DMS 273 treated with DMSO at 0.1 percent for 48 hours (cell line): Measurements from ENCODE around the gene CCNY.
"Not testable (repeated sequence)": the region's sequence is repeated elsewhere in the genome, so short reads cannot be mapped to it uniquely, and the experiment has no call there.

Experiments used
- DNase-seq: peaks from one replicate; lab custom pipeline; 2025; lab: John Stamatoyannopoulos, UW

CCNY gene

DNA sequence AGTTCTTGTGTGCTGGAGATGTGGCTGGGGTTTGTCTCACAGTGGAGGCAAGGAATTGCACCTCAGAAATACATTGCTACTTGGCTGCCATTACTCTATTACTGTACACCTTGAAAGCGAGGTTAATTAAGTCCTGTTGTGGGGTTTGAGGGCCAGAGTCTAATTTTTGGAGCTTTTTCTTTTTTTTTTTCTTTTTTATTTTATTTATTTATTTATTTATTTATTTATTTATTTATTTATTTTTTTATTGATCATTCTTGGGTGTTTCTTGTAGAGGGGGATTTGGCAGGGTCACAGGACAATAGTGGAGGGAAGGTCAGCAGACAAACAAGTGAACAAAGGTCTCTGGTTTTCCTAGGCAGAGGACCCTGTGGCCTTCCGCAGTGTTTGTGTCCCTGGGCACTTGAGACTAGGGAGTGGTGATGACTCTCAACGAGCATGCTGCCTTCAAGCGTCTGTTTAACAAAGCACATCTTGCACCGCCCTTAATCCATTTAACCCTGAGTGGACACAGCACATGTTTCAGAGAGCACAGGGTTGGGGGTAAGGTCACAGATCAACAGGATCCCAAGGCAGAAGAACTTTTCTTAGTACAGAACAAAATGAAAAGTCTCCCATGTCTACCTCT, 69.8 kb downstream of the CCNY start:
- DNase-seq = not testable (repeated sequence)

DNA sequence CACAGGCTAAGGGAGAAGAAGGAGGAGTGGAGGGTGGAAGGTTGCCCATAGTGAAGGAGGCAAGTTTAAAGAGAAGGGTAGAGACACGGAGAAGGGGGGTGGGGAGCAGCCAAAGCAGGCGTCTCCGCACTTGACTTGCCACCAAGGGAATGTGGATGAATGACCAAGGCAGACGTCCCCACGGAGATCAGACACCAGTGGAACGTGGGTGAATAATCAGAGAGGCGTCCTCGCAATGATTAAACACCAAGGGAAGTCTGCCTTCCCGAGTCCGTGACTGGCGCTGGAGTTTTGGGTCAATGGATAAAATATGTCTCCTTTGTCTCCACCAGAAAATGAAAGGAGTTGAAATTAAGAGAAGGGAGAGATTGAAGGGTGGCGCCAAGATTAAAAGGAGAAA, 71.4 kb downstream of the CCNY start:
- DNase-seq = not testable (repeated sequence)

- peak; percentile 92 for DNase-seq
Measured at GRCh38 chr10:35409094-35409582, 72.8 kb downstream of the CCNY start.

DNA sequence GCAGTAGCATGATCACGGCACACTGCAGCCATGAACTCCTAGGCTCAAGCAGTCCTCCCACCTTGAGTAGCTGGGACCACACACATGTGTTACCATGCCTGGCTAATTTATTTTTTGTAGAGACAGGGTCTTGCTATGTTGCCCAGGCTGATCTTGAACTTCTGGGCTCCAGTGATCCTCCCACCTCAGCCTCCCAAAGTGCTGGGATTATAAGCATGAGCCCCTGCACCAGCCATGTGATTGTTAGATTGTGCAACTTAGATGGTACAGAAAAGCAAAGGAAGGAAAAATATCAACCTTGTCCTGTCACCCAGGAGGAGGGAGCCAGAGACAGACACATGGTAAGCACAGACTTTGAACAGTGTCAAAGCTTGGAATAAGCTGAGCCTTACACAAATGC, 73.5 kb downstream of the CCNY start:
- no peak for DNase-seq

GRCh38 chr10:35412003-35412723, 75.9 kb downstream of the CCNY start:
- DNase-seq = no peak

DNA sequence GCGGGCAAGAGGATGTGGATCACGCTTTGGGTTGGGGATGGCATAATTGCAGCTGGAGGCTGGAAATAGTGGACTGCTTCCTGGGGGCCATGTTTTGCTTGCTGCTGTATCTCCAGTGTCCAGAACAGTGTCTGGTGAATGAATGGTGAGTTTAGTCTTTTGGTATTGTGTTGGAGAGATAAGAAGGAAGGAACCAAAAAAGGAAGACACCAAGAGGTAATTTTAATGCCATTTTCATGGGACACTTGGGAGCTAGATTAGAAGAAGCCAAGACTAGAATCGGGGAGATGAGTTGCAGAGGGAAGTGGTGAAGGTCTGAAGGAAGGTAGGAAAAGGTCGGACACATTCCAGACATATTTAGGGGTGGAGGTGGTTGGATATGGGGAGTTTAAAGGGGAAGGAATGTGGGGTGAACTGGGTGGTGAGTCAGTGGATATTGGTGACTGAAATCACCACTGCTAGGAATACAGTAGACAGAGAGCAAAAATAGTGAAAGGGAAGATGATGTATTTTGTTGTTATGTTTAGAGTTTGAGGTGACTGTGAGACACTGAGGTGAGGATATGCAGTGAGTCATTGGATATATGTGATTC, 76.7 kb downstream of the CCNY start:
- DNase-seq = no peak

DNA sequence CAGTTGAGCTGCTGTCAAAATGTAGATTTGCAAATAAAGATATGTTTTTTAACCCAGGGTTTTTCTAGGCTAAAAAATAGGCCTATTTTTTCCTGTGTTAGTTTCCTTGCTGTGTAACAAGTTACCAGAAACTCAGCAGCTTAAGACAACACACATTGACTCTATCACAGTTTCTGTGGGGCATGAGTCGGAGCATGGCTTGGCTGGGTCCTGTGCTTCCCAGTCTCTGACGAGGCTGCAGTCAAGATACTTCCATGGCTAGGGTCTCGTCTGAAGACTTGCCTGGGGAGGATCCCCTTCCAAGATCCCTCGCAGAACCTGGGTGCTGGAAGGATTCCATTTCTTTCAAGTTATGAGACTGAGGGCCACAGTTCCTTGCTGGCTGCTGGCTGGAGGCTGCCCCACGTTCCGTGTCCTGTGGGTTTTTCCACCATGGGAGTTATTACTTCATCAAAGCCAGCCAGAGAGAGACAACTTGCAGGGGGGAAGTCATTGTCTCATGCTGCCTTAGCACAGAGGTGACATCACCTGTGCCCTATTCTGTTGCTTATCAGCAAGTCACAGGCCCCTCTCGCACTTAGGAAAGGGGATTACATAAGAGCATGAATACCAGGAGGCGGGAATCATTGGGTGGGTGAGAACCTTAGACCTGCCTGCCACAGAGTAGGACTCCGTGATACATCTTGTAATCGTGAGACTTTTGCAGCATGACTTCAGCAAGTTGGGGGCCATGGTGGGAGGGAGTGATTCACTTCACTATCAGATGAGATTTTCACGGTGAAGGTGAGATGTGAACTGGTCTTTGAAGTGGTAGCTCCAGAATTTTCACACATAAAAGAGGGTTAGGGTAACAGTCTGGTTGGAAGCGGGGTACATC, 77.9 kb downstream of the CCNY start:
- no peak for DNase-seq

DNA sequence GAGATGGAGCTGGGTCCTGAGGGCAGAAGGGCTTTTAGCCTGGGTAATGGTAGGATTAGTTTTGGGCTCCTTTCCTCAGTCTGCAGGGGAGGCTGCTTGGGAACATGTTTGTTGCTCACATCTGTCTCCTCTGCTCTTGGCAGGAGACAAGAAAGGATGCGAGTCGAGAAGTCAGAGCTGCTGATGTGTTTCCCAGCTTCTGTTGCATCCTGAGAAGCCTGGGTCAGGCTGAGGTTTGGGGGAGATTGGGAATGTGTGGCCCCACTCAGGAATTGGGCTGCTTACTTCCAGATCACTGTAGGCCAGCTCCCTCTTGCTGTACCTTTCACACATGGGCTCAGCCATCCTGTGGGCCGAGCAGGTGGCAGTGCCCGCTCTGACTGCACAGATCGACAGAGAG, 79.2 kb downstream of the CCNY start:
- no peak for DNase-seq

- peak; percentile 72 for DNase-seq
Measured at GRCh38 chr10:35416619-35417312, 80.5 kb downstream of the CCNY start.

GRCh38 chr10:35417313-35417625, 81.0 kb downstream of the CCNY start:
- no peak for DNase-seq

DNA sequence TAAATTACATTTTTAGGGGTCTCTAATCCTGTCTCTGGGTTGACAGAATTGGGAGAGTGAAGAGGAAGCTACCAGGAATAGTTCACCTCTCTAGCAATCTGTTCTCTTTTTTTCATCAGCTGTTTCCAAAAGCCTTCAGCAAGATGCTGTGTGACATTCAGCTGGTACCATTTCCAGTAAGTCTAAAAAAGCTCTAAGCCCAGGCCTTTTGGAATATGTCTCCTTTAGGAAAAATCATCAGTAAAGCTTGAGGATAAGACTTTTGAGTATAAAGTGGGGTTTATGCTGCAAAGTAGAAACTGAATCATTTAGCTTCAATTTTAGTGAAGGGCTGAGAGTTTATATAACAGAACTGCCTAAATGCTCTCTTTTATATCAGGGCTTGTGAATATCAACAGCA, 81.5 kb downstream of the CCNY start:
- DNase-seq = no peak

DNA sequence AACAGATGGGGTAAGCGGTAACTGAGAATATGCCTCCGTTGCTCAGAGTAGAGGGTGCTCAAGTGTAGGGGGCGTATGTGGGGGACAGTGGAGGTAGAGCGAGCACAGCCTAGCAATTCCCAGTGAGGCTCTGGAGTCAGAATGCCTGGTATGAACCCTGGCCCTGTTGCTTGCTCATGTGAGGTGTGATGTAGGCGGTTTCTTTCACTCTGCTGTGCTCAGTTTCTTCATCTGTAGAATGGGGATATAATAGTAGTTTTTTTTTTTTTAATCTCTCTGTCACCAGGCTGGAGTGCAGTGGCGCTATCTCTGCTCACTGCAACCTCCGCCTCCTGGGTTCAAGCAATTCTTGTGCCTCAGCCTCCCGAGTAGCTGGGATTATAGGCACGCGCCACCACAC, 82.3 kb downstream of the CCNY start:
- not testable (repeated sequence) for DNase-seq

- no peak for DNase-seq
Measured at GRCh38 chr10:35420044-35420443, 83.7 kb downstream of the CCNY start.

GRCh38 chr10:35420827-35421552, 84.7 kb downstream of the CCNY start:
- DNase-seq = no peak

- no peak for DNase-seq
Measured at GRCh38 chr10:35421553-35422178, 85.4 kb downstream of the CCNY start.

GRCh38 chr10:35422228-35422627, 85.9 kb downstream of the CCNY start:
- DNase-seq = no peak

- DNase-seq = no peak
Measured at GRCh38 chr10:35423505-35424306, 87.4 kb downstream of the CCNY start.

GRCh38 chr10:35424680-35425285, 88.5 kb downstream of the CCNY start:
- no peak for DNase-seq

DNA sequence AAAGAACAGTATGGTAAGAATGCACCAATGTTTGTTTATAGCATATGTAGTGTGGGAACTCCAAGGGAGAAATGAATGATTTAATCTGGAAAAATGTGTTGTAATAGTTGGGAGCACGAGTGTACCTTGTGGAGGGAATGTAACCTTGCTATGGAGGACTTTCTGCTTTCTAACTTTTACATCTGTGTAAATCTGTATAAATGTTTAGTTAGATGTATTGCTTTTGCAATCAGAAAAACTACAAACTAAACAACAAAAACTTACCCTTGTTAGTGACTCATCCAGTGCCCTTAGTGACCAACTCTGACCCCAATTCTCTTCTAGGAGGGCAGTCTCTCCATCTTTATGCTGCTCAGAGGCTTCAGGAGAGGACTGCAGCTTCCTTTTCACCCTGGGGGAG, 89.3 kb downstream of the CCNY start:
- no peak for DNase-seq
